DMS53 treated with DMSO at 0.1 percent for 48 hours (cell line): ENCODE results near the gene OR5K3.

Experiments used
- DNase-seq: peaks from one replicate; lab custom pipeline; 2025; ENCODE audit not compliant: unreplicated experiment; lab: John Stamatoyannopoulos, UW

Gene OR5K3

DNA sequence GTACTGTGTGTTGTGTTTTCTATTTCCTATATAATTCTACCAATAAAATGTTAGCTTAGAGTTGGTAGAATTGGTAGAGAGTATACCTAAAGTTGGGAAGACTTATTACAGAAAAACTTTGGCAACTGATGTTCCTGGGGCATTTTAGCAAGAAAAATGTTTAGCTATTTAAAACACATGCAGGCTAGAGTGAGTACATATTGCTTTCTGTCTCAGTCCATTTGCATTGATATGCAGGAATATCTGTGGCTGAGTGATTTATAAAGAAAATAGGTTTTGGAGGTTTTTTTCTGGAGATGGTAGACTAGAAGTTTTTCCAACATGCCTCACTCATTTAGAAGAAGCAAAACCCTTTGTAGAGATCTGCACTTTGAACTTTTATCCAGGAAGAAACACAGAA lies 42.1 kb downstream of the OR5K3 start:
- no peak for DNase-seq

DNA sequence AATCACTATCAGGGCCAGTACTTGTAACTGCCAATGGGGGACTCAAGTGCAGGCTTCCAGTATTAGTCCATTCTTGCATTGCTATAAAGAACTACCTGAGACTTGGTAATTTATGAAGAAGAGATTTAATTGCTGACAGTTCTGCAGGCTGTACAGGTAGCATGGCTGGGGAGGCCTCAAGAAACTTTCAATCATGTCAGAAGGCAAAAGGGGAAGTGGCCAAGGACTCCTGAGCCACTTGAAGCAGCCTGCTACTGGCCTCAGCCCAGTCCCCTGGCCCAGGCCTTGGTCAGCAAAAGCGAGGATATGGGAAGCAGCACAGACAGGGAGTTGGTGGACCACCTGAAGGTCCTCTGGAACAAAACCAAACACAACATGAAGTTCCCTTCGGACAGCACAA lies 43.3 kb downstream of the OR5K3 start:
- no peak for DNase-seq

DNA sequence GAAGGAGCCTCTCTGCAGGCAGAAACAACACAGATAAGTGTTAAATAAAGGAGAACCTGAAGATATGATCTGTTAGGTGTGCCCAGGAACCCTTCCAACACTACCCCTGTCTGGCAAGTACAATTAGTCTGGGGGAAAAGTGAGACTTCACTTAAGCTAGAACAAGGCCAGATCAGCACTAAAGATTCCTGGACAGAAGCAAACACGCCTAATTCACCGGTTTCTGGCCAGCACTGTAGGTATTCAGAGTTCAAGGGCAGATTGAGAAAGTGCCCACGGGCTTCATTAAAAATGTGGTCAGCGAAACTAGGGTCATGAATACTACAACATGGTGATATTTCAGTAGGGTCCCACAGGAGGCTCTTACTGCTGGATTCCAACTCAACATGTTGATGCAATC lies 43.9 kb downstream of the OR5K3 start:
- DNase-seq, result no peak

- peak; percentile 35 for DNase-seq
Observed at GRCh38 chr3:98440283-98440682, 49.8 kb downstream of the OR5K3 start.
